GM23338 (cell line): ENCODE measurements around the gene PHF21A. TPM values are rescaled to one million over a fixed set of nuclear protein-coding genes. Genes with fewer than 3 reads are reported as not detected.

Experiments used
- CREB1 ChIP-seq: fragments of 250-450 bp; sonication (Bioruptor Pico); IDR thresholded peaks from 2 replicates; pipeline ENCODE4 v1.5.0; 2020; ENCODE audit warnings: low read depth, mild to moderate bottlenecking, moderate library complexity
- EZH2 ChIP-seq: fragments of 200-600 bp; sonication (generic); IDR thresholded peaks from one replicate; pipeline ENCODE4 v1.8.0; 2017; ENCODE audit warnings: antibody characterized with exemption, mild to moderate bottlenecking, low read depth; ENCODE audit not compliant: unreplicated experiment
- REST ChIP-seq: IDR thresholded peaks from one replicate; pipeline ENCODE4 v1.6.1; 2018; ENCODE audit warnings: antibody characterized with exemption; ENCODE audit not compliant: unreplicated experiment
- STAT1 ChIP-seq: IDR thresholded peaks from one replicate; pipeline ENCODE4 v1.6.1; 2016; ENCODE audit warnings: antibody characterized with exemption; ENCODE audit not compliant: unreplicated experiment
- ZNF331 ChIP-seq: fragments of 250-450 bp; sonication (Bioruptor Pico); IDR thresholded peaks from 2 replicates; pipeline ENCODE4 v1.5.0; 2020; ENCODE audit warnings: low read depth, mild to moderate bottlenecking, moderate library complexity
- ZNF462 ChIP-seq: fragments of 250-450 bp; sonication (Bioruptor Pico); IDR thresholded peaks from 2 replicates; pipeline ENCODE4 v1.5.0; 2020; ENCODE audit warnings: mild to moderate bottlenecking, moderate library complexity
- polyA plus RNA-seq: library from polyadenylated mRNA; unstranded; fragments of >200 nt; fragmentation: Nextera tagmentation; extraction: Ambion mirVana; gene quantifications from 2 replicates; pipeline ENCODE4 v1.2.1, GENCODE V29; 2016
- total RNA-seq: library from RNA; depleted of rRNA; stranded (reverse); fragments of >200 nt; shearing (Covaris generic); gene quantifications from 2 replicates; pipeline ENCODE4 v1.2.3, GENCODE V29; 2014

Gene PHF21A
- total and polyA plus RNA-seq, 2 experiments from 2014 or later, result 21.7 to 23.6 TPM

- TF ChIP-seq ZNF462 (CRISPR knock-in tag) (no peak), ZNF331 (CRISPR knock-in tag) (no peak), REST (no peak), STAT1 (no peak), EZH2 (no peak), CREB1 (CRISPR knock-in tag) (no peak)
Observed at GRCh38 chr11:45933846-45934579, 187.2 kb downstream of the PHF21A start (continued).
